ENCODE measurements around the gene ZGLP1.

DNA sequence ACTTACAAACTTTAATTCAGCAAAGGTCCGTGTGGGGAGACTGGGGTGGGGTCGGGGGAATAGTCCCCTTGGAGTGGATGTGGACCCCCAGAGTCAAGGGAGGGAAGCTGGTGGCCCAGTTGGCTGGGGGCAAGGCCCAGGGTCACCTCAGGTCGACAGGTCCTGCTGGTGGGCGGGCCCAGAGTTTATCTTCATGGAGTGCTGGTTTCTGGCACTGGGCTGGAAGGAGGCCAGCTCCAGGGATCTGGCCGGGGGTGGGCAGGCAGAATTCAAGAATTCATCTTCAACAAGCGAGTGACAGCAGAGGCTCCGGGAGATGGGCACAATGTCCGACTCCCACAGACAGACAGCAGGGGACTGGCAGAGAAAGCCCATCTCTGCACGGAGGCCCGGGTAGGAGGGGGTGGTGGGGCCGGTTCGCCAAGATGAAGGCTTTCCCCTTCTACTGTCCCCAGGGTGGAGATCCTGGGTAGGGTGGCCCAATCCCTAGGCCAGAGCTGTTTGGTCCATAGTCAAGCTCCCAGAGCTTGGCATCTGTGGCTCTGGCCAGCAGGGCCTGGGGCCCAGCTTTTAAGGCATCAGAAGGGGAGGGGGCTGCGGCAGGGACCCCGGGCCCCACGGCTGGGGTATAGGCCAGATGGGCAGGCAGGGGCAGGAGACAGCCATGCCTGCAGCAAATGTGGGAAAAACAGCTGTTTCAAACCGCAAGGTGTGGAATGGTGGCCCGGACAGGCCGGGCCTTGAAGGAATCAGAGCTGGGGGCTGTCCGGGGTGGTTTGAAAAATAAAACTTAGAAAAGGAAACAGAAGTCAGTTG is 6.8 kb upstream of the ZGLP1 start:
- TF ChIP-seq, protein P1, sequence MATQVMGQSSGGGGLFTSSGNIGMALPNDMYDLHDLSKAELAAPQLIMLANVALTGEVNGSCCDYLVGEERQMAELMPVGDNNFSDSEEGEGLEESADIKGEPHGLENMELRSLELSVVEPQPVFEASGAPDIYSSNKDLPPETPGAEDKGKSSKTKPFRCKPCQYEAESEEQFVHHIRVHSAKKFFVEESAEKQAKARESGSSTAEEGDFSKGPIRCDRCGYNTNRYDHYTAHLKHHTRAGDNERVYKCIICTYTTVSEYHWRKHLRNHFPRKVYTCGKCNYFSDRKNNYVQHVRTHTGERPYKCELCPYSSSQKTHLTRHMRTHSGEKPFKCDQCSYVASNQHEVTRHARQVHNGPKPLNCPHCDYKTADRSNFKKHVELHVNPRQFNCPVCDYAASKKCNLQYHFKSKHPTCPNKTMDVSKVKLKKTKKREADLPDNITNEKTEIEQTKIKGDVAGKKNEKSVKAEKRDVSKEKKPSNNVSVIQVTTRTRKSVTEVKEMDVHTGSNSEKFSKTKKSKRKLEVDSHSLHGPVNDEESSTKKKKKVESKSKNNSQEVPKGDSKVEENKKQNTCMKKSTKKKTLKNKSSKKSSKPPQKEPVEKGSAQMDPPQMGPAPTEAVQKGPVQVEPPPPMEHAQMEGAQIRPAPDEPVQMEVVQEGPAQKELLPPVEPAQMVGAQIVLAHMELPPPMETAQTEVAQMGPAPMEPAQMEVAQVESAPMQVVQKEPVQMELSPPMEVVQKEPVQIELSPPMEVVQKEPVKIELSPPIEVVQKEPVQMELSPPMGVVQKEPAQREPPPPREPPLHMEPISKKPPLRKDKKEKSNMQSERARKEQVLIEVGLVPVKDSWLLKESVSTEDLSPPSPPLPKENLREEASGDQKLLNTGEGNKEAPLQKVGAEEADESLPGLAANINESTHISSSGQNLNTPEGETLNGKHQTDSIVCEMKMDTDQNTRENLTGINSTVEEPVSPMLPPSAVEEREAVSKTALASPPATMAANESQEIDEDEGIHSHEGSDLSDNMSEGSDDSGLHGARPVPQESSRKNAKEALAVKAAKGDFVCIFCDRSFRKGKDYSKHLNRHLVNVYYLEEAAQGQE (IDR thresholded peaks at IDR 0.05; ENCODE audit: low read depth), result no peak
- TF ChIP-seq RAD21 (IDR thresholded peaks at IDR 0.05; ENCODE audit: low read depth), result no peak
- TF ChIP-seq TEAD4 (IDR thresholded peaks at IDR 0.05), result no peak
- no peak for TF ChIP-seq CREB1 (IDR thresholded peaks at IDR 0.05; ENCODE audit: low read depth)
- no peak for TF ChIP-seq FOXM1 (IDR thresholded peaks at IDR 0.05; ENCODE audit: borderline replicate concordance, low read depth)
- no peak for TF ChIP-seq TAF1 (IDR thresholded peaks at IDR 0.05; ENCODE audit: low read depth)
- no peak for TF ChIP-seq TCF12 (IDR thresholded peaks at IDR 0.05; ENCODE audit: low read depth)
- TF ChIP-seq CEBPB (IDR thresholded peaks at IDR 0.05), result no peak
